Measurements from ENCODE around the gene GPATCH8. TPM values are rescaled to one million over a fixed set of nuclear protein-coding genes. Genes with fewer than 3 reads are reported as not detected.

Gene GPATCH8
- total and polyA plus RNA-seq, 2 donors (not counting 1 experiment from before 2014, with no cell fraction given), result 13.7 to 19.3 TPM

DNA sequence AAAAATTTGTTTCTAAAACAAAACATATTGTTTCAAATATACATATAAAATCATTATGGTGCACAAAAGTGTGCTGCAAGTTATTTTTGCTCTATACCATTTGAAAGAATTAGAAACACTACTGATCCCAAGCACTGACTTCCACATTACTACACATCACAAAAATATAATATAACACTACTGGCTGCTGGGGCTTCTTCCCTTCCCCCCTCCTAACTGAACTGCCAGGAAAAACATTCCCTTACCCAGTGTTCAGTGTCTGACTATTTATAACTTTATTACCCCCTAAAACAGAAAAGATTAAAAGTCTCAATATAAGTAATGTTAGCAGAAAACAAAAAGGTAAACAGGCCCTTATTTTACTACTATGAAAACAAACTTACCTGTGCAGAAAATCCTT, 36.9 kb downstream of the GPATCH8 start:
- TF ChIP-seq EZH2 (IDR thresholded peaks at IDR 0.05; ENCODE audit: low read length, missing control alignments), result no peak
- peaks cover 28% of the 10 kb centered on the region for H3K79me2 ChIP-seq (ENCODE audit: control insufficient read depth, insufficient read depth, low read length)
- H3K4me2 ChIP-seq (ENCODE audit: extremely low read depth, insufficient read depth, low read length), result no peak overlapping the region
- H2AFZ ChIP-seq (ENCODE audit: low read length), result no peak overlapping the region
- H3K4me3 ChIP-seq (replicated peaks in 1 of 4; ENCODE audit: control extremely low read depth in 1 of 4, insufficient read depth in 1 of 4, low read depth in 3 of 4, low read length in 4 of 4), result no peak overlapping the region
- H3K4me1 ChIP-seq (ENCODE audit: control insufficient read depth, extremely low read depth, insufficient read depth, low read length), result no peaks in the 10 kb centered on the region
- no peak overlapping the region for H3K27ac ChIP-seq (ENCODE audit: insufficient read depth, low read length)
- H3K9ac ChIP-seq (ENCODE audit: insufficient read depth, low read length), result no peak overlapping the region
- H4K20me1 ChIP-seq (ENCODE audit: control insufficient read depth, extremely low read depth, insufficient read depth, low read length), result no peaks in the 10 kb centered on the region
- H3K27me3 ChIP-seq (ENCODE audit: control insufficient read depth, insufficient read depth, low read length), result no peaks in the 10 kb centered on the region
- no peaks in the 10 kb centered on the region for H3K9me3 ChIP-seq (ENCODE audit: control insufficient read depth, insufficient read depth, low read depth, low read length)
- H3K36me3 ChIP-seq (ENCODE audit: control insufficient read depth, insufficient read depth, low read length), result peaks cover 2% of the 10 kb centered on the region
- DNase-seq (ENCODE audit: low read depth in 2 of 2), result peak in 1 of 2 donors; percentile 31

GRCh38 chr17:44465897-44466296, 37.3 kb downstream of the GPATCH8 start:
- Histone ChIP-seq H2AFZ (ENCODE audit: low read length) (no peak overlapping the region), H4K20me1 (ENCODE audit: control insufficient read depth, extremely low read depth, insufficient read depth, low read length) (no peaks in the 10 kb centered on the region), H3K4me2 (ENCODE audit: extremely low read depth, insufficient read depth, low read length) (no peak overlapping the region), H3K79me2 (ENCODE audit: control insufficient read depth, insufficient read depth, low read length) (peaks cover 28% of the 10 kb centered on the region), H3K9me3 (ENCODE audit: control insufficient read depth, insufficient read depth, low read depth, low read length) (no peaks in the 10 kb centered on the region), H3K27me3 (ENCODE audit: control insufficient read depth, insufficient read depth, low read length) (no peaks in the 10 kb centered on the region), H3K36me3 (ENCODE audit: control insufficient read depth, insufficient read depth, low read length) (peaks cover 2% of the 10 kb centered on the region), H3K4me1 (ENCODE audit: control insufficient read depth, extremely low read depth, insufficient read depth, low read length) (no peaks in the 10 kb centered on the region), H3K27ac (ENCODE audit: insufficient read depth, low read length) (no peak overlapping the region), H3K4me3 (replicated peaks in 1 of 4; ENCODE audit: control extremely low read depth in 1 of 4, insufficient read depth in 1 of 4, low read depth in 3 of 4, low read length in 4 of 4) (no peak overlapping the region), H3K9ac (ENCODE audit: insufficient read depth, low read length) (no peak overlapping the region)
- no peak for TF ChIP-seq EZH2 (IDR thresholded peaks at IDR 0.05; ENCODE audit: low read length, missing control alignments)
- no peak for TF ChIP-seq CTCF (conservative IDR thresholded peaks at IDR 0.05 in 1 of 2, IDR thresholded peaks at IDR 0.05 in 1 of 2; ENCODE audit: low read depth in 1 of 2, low read length in 2 of 2)
- no peak for DNase-seq (ENCODE audit: low read depth in 2 of 2)

DNA sequence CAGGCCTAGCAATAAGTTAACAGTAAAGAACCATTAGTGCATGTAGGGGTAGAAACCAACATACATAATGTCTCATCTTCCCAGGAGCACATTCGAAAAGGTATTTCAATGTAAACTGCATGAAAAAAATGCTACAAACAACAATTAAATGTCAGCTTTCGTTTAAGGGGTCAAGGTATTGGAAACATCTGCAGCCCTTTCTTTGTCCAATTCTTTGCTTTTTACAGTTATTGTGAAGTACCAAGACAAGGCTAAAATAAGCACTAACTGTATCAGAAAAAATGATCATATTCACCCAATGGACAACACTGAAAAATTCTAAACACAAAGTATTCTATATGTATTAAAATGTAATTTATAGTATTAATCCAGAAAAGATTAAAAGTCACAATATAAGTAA, 37.9 kb downstream of the GPATCH8 start:
- TF ChIP-seq CTCF (conservative IDR thresholded peaks at IDR 0.05 in 1 of 2, IDR thresholded peaks at IDR 0.05 in 1 of 2; ENCODE audit: low read depth in 1 of 2, low read length in 2 of 2), result no peak
- no peak for TF ChIP-seq EZH2 (IDR thresholded peaks at IDR 0.05; ENCODE audit: low read length, missing control alignments)
- peaks cover 2% of the 10 kb centered on the region for H3K36me3 ChIP-seq (ENCODE audit: control insufficient read depth, insufficient read depth, low read length)

More for the DNA sequence above, 37.9 kb downstream of the GPATCH8 start:
- Histone ChIP-seq H3K27me3 (ENCODE audit: control insufficient read depth, insufficient read depth, low read length) (no peaks in the 10 kb centered on the region), H3K4me3 (replicated peaks in 1 of 4; ENCODE audit: control extremely low read depth in 1 of 4, insufficient read depth in 1 of 4, low read depth in 3 of 4, low read length in 4 of 4) (no peak overlapping the region), H3K4me1 (ENCODE audit: control insufficient read depth, extremely low read depth, insufficient read depth, low read length) (no peaks in the 10 kb centered on the region), H3K9me3 (ENCODE audit: control insufficient read depth, insufficient read depth, low read depth, low read length) (no peaks in the 10 kb centered on the region), H3K27ac (ENCODE audit: insufficient read depth, low read length) (no peak overlapping the region), H2AFZ (ENCODE audit: low read length) (no peak overlapping the region), H3K79me2 (ENCODE audit: control insufficient read depth, insufficient read depth, low read length) (peaks cover 28% of the 10 kb centered on the region), H3K4me2 (ENCODE audit: extremely low read depth, insufficient read depth, low read length) (no peak overlapping the region), H4K20me1 (ENCODE audit: control insufficient read depth, extremely low read depth, insufficient read depth, low read length) (no peaks in the 10 kb centered on the region), H3K9ac (ENCODE audit: insufficient read depth, low read length) (no peak overlapping the region)
- no peak for DNase-seq (ENCODE audit: low read depth in 2 of 2)

Measured in fibroblast of lung (primary cell).